Mucosa of rectum (tissue), 2 donors: Measurements from ENCODE around the gene PLA2G3.
A peak's percentile ranks its signal among the peaks of the same experiment; 100 is the strongest.
"Not testable (repeated sequence)": the region's sequence is repeated elsewhere in the genome, so short reads cannot be mapped to it uniquely, and the experiment has no call there.

ENCODE experiments used
- H3K27ac ChIP-seq, 2 donors: one replicate each; pipeline ENCODE4 v1.7.0; 2013; ENCODE audit warnings: inconsistent platforms in 2 of 2, low read depth in 2 of 2, low read length in 2 of 2
- H3K27me3 ChIP-seq, 2 donors: one replicate each; pipeline ENCODE4 v1.7.0; 2013; ENCODE audit warnings: low read length in 2 of 2; ENCODE audit not compliant: control insufficient read depth in 2 of 2, insufficient read depth in 2 of 2
- H3K36me3 ChIP-seq, 2 donors: one replicate each; pipeline ENCODE4 v1.7.0; 2013; ENCODE audit warnings: low read length in 2 of 2; ENCODE audit not compliant: control insufficient read depth in 2 of 2, insufficient read depth in 2 of 2
- H3K4me1 ChIP-seq, 2 donors: one replicate each; pipeline ENCODE4 v1.7.0; 2013; ENCODE audit warnings: low read length in 2 of 2, mild to moderate bottlenecking in 1 of 2; ENCODE audit not compliant: control insufficient read depth in 2 of 2, insufficient read depth in 2 of 2
- H3K4me3 ChIP-seq, 2 donors: one replicate each; pipeline ENCODE4 v1.7.0; 2013; ENCODE audit warnings: low read length in 2 of 2
- H3K9ac ChIP-seq, 2 donors: one replicate each; pipeline ENCODE4 v1.7.0; 2013; ENCODE audit warnings: low read length in 2 of 2, low read depth in 1 of 2, mild to moderate bottlenecking in 1 of 2
- H3K9me3 ChIP-seq, 2 donors: one replicate each; pipeline ENCODE4 v1.7.0; 2013; ENCODE audit warnings: low read length in 2 of 2; ENCODE audit not compliant: control insufficient read depth in 2 of 2
- donor health status: healthy.
- donor health status: Normal muscosa, but diverticular disease.

PLA2G3 gene

GRCh38 chr22:31171734-31172133 is 31.4 kb upstream of the PLA2G3 start:
- H3K36me3 ChIP-seq, H3K9ac ChIP-seq, H3K4me3 ChIP-seq, H3K4me1 ChIP-seq, H3K27ac ChIP-seq, H3K9me3 ChIP-seq, H3K27me3 ChIP-seq: not testable (repeated sequence)

- Histone ChIP-seq H3K36me3 (peaks cover 0 to 4% of the 10 kb centered on the region in 2 donors), H3K4me1 (peaks cover 0 to 3% of the 10 kb centered on the region in 2 donors), H3K9ac (no peak overlapping the region), H3K4me3 (no peak overlapping the region), H3K9me3 (no peaks in the 10 kb centered on the region), H3K27me3 (no peaks in the 10 kb centered on the region), H3K27ac (no peak overlapping the region)
Observed at GRCh38 chr22:31170971-31171370, 30.7 kb upstream of the PLA2G3 start.

GRCh38 chr22:31162015-31162765 is 21.9 kb upstream of the PLA2G3 start:
- Histone ChIP-seq H3K4me3 (no peak overlapping the region), H3K4me1 (peaks cover 10 to 14% of the 10 kb centered on the region in 2 donors), H3K27me3 (no peaks in the 10 kb centered on the region), H3K9ac (no peak overlapping the region), H3K36me3 (peaks cover 0 to 7% of the 10 kb centered on the region in 2 donors), H3K9me3 (no peaks in the 10 kb centered on the region), H3K27ac (no peak overlapping the region)

GRCh38 chr22:31161386-31161785 is 21.1 kb upstream of the PLA2G3 start:
- H3K27ac ChIP-seq, result no peak overlapping the region
- H3K9me3 ChIP-seq, result no peaks in the 10 kb centered on the region
- H3K4me3 ChIP-seq, result peak overlapping the region; percentile 80 to 93
- H3K36me3 ChIP-seq, result peaks cover 0 to 7% of the 10 kb centered on the region in 2 donors
- peaks cover 10 to 14% of the 10 kb centered on the region in 2 donors for H3K4me1 ChIP-seq
- no peak overlapping the region for H3K9ac ChIP-seq
- H3K27me3 ChIP-seq, result no peaks in the 10 kb centered on the region

- Histone ChIP-seq H3K9me3 (no peaks in the 10 kb centered on the region), H3K9ac (peak overlapping the region; percentile 86), H3K4me3 (peak overlapping the region; percentile 80 to 93), H3K27ac (peak overlapping the region; percentile 63 to 79), H3K36me3 (peaks cover 0 to 2% of the 10 kb centered on the region in 2 donors), H3K4me1 (peaks cover 10 to 14% of the 10 kb centered on the region in 2 donors), H3K27me3 (no peaks in the 10 kb centered on the region)
Observed at GRCh38 chr22:31160328-31160978, 20.1 kb upstream of the PLA2G3 start.

- Histone ChIP-seq H3K9me3 (no peaks in the 10 kb centered on the region), H3K36me3 (no peaks in the 10 kb centered on the region), H3K9ac (no peak overlapping the region), H3K4me1 (no peaks in the 10 kb centered on the region), H3K4me3 (no peak overlapping the region), H3K27ac (peak overlapping the region; percentile 3 to 44), H3K27me3 (no peaks in the 10 kb centered on the region)
Observed at GRCh38 chr22:31155422-31155821, 15.1 kb upstream of the PLA2G3 start.

GRCh38 chr22:31154975-31155374 is 14.7 kb upstream of the PLA2G3 start:
- H3K27ac ChIP-seq, result no peak overlapping the region
- H3K9me3 ChIP-seq, result no peaks in the 10 kb centered on the region
- no peak overlapping the region for H3K4me3 ChIP-seq

GRCh38 chr22:31153357-31153756 is 13.0 kb upstream of the PLA2G3 start:
- Histone ChIP-seq H3K27me3 (no peaks in the 10 kb centered on the region), H3K27ac (no peak overlapping the region), H3K9ac (no peak overlapping the region), H3K4me1 (no peaks in the 10 kb centered on the region), H3K4me3 (no peak overlapping the region), H3K9me3 (no peaks in the 10 kb centered on the region), H3K36me3 (no peaks in the 10 kb centered on the region)

More at GRCh38 chr22:31154975-31155374, 14.7 kb upstream of the PLA2G3 start:
- Histone ChIP-seq H3K36me3 (no peaks in the 10 kb centered on the region), H3K4me1 (no peaks in the 10 kb centered on the region), H3K27me3 (no peaks in the 10 kb centered on the region), H3K9ac (no peak overlapping the region)

GRCh38 chr22:31151872-31152271 is 11.6 kb upstream of the PLA2G3 start:
- H3K36me3 ChIP-seq, result no peaks in the 10 kb centered on the region
- H3K9ac ChIP-seq, result no peak overlapping the region
- H3K4me1 ChIP-seq, result no peaks in the 10 kb centered on the region
- H3K27ac ChIP-seq, result no peak overlapping the region
- H3K27me3 ChIP-seq, result no peaks in the 10 kb centered on the region
- no peak overlapping the region for H3K4me3 ChIP-seq
- no peaks in the 10 kb centered on the region for H3K9me3 ChIP-seq

- Histone ChIP-seq H3K36me3 (no peaks in the 10 kb centered on the region), H3K9ac (no peak overlapping the region), H3K27me3 (no peaks in the 10 kb centered on the region), H3K27ac (no peak overlapping the region), H3K4me1 (no peaks in the 10 kb centered on the region), H3K9me3 (no peaks in the 10 kb centered on the region), H3K4me3 (no peak overlapping the region)
Observed at GRCh38 chr22:31150615-31151014, 10.3 kb upstream of the PLA2G3 start.
